OCI-LY7 (cell line): ENCODE data around the gene ZNF189.

Experiments used
- CTCF ChIP-seq: fragments of 200-600 bp; sonication (generic); conservative IDR thresholded peaks from 2 replicates; pipeline ENCODE4 v1.5.1; 2014; ENCODE audit warnings: mild to moderate bottlenecking, antibody characterized with exemption, low read length, moderate library complexity, mixed read lengths
- EZH2phosphoT487 ChIP-seq: fragments of 200-600 bp; sonication (generic); IDR thresholded peaks from 2 replicates; pipeline ENCODE4 v1.6.1; 2018; ENCODE audit warnings: low read depth, borderline replicate concordance, mild to moderate bottlenecking, mixed run types, antibody characterized with exemption, low read length, moderate library complexity, mixed read lengths

GRCh38 chr9:101428909-101429308, 30.3 kb downstream of the ZNF189 start:
- TF ChIP-seq CTCF (no peak), EZH2phosphoT487 (no peak)
